ENCODE results near the gene PCGF3.
"Not testable (repeated sequence)": the region's sequence is repeated elsewhere in the genome, so short reads cannot be mapped to it uniquely, and the experiment has no call there.

The PCGF3 gene

GRCh38 chr4:668219-668618 is 37.4 kb upstream of the PCGF3 start:
- not testable (repeated sequence) for DNase-seq (ENCODE audit: low read depth)

- DNase-seq (ENCODE audit: low read depth): not testable (repeated sequence)
Measured at GRCh38 chr4:669806-670559, 35.6 kb upstream of the PCGF3 start.

GRCh38 chr4:671769-672168 is 33.9 kb upstream of the PCGF3 start:
- no peak for DNase-seq (ENCODE audit: low read depth)

- DNase-seq (ENCODE audit: low read depth): no peak
Measured at GRCh38 chr4:673349-674091, 32.1 kb upstream of the PCGF3 start.

- DNase-seq (ENCODE audit: low read depth): peak; percentile 91
Measured at GRCh38 chr4:674172-675035, 31.2 kb upstream of the PCGF3 start, which contains the start of the genes ATP5ME and MYL5. TSS of gene ATP5ME (minus strand) at chr4:674276. CDS start at chr4:674247, 29 bp downstream. TSS of gene MYL5 (plus strand) at chr4:674542. CDS start at chr4:678027, 3,485 bp downstream.

GRCh38 chr4:675036-675882 is 30.4 kb upstream of the PCGF3 start:
- no peak for DNase-seq (ENCODE audit: low read depth)

- no peak for DNase-seq (ENCODE audit: low read depth)
Measured at GRCh38 chr4:675980-676870, 29.4 kb upstream of the PCGF3 start.

GRCh38 chr4:676871-677235 is 28.8 kb upstream of the PCGF3 start:
- DNase-seq (ENCODE audit: low read depth): no peak

GRCh38 chr4:677431-678293 is 28.0 kb upstream of the PCGF3 start:
- peak; percentile 30 for DNase-seq (ENCODE audit: low read depth)

- no peak for DNase-seq (ENCODE audit: low read depth)
Measured at GRCh38 chr4:678331-679103, 27.1 kb upstream of the PCGF3 start.

GRCh38 chr4:679104-679481 is 26.5 kb upstream of the PCGF3 start:
- DNase-seq (ENCODE audit: low read depth): no peak

GRCh38 chr4:679629-680028 is 26.0 kb upstream of the PCGF3 start:
- no peak for DNase-seq (ENCODE audit: low read depth)

GRCh38 chr4:680091-680490 is 25.5 kb upstream of the PCGF3 start:
- DNase-seq (ENCODE audit: low read depth): no peak

GRCh38 chr4:680551-680927 is 25.1 kb upstream of the PCGF3 start:
- no peak for DNase-seq (ENCODE audit: low read depth)

- no peak for DNase-seq (ENCODE audit: low read depth)
Measured at GRCh38 chr4:680928-681645, 24.5 kb upstream of the PCGF3 start.

- DNase-seq (ENCODE audit: low read depth): no peak
Measured at GRCh38 chr4:681736-682451, 23.7 kb upstream of the PCGF3 start.

GRCh38 chr4:682490-683172 is 23.0 kb upstream of the PCGF3 start:
- no peak for DNase-seq (ENCODE audit: low read depth)
